ENCODE measurements around the gene RNF213.
A peak's percentile ranks its signal among the peaks of the same experiment; 100 is the strongest.
"Not testable (repeated sequence)": the region's sequence is repeated elsewhere in the genome, so short reads cannot be mapped to it uniquely, and the experiment has no call there.

The RNF213 gene

DNA sequence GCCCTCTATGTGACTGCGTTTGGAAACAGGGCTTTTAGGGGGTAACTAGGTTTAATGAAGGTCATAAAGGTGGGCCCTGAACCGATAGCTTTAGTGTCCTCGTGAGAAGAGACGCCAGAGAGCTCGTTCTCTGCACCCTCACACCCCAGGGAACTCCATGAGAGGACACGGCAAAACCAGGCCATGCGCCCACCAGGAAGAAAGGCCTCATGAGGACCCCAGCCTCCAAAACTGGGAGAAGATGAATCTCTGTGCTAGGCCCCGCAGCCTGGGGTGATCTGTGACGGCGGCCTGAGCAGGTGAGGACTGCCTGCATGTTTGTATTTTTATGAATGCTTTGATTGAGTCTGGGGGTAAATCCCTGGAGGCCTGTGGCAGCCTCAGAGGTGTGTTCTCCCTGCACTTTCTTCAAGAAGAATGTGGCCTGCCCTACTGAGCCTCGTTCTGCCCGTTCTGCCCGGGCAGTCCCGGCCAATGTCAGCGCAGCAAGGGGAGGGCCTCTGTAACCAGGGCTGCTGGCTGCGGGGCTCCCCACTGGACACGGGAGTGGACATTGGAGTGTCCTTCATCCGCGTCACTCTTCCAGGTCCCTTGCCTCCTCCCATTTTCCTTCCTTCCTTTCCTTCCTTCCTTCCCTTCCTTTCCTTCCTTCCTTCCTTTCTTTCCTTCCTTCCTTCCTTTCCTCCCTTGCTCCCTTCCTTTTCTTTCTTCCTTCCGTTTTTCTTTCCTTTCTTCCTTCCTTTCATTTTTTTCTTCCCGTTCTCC is 6.8 kb upstream of the RNF213 start:
- DNase-seq, result no peak

DNA sequence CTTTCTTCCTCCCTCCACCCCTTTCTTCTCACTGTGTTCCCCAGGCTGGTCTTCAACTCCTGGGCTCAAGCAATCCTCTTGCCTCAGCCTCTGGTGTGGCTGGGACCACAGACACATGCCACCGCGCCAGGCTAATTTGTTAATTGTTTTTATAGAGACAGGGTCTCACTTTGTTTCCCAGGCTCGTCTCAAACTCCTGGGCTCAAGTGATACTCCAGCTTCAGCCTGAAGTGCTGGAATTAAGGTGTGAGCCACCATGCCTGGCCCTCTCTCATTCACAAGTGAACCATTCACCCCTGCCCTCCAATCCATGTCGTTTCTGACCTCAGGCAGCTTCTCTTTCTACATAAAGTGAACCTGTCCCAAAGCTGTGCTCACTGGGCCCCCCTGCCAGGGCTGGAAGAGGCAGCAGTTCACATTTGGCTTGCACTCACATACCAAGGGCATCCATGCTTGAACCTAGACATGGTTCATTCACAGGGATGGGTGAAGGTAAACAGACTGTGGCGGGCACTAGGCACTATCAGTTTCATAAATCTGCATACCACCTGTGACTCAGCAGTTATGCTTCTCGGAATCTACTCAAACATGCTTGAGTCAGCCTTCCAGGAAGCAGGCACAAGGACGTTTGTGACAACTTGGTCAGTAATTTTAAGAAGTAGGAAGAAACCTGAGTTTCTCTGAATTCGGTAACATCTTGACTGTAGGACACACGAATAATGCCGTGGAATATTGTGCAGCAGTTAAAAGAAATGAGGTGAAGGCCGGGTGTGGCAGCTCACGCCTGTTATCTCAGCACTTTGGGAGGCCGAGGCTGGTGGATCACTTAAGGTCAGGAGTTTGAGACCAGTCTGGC is 6.0 kb upstream of the RNF213 start:
- DNase-seq, result peak; percentile 95

DNA sequence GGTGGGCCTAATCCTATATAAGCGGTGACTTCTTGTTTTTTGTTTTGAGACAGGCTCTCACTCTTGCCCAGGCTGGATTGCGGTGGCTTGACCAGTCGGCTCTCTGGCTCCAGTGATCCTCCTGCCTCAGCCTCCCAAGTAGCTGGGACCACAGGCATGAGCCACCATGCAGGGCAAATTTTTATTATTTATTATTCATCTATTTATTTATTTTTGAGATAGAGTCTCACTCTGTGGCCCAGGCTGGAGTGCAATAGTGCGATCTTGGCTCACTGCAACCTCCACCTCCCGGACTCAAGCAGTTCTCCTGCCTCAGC is 4.7 kb upstream of the RNF213 start:
- DNase-seq, result no peak

DNA sequence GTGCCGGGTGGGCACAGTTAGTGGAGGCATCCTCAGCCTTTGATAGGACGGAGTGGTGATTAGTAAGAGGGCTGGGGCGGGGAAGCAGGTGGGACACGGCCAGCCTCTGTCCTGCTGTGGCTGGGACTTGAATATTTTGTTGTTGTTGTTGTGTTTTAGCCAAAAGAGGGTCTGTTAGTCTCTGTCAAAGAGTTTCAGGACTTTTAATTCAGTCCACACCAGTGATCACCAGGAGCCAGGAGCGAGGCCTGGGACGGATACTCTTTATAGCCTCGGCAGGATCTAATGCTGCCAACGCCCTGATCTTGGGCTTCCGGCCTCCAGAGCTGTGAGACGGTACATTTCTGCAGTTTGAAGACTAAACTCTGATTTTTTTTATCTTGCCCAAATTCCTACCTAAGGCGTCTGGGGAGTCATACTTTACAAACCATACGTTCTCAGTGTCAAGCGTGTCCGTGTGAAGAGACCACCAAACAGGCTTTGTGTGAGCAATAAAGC is 2.9 kb upstream of the RNF213 start:
- DNase-seq, result no peak

DNA sequence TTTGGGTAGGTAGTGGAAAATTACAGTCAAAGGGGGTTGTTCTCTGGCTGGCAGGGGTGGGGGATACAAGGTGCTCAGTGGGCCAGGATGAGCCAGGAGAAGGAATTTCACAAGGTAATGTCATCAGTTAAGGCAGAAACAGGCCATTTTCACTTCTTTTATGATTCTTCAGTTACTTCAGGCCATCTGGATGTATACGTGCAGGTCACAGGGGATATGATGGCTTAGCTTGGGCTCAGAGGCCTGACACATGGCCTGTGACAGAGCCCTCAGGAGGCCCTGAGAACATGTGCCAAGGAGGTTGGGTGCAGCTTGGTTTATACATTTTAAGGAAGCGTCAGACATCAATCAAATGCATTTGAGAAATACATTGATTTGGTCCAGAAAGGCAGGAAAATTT is 2.4 kb upstream of the RNF213 start:
- not testable (repeated sequence) for DNase-seq

DNA sequence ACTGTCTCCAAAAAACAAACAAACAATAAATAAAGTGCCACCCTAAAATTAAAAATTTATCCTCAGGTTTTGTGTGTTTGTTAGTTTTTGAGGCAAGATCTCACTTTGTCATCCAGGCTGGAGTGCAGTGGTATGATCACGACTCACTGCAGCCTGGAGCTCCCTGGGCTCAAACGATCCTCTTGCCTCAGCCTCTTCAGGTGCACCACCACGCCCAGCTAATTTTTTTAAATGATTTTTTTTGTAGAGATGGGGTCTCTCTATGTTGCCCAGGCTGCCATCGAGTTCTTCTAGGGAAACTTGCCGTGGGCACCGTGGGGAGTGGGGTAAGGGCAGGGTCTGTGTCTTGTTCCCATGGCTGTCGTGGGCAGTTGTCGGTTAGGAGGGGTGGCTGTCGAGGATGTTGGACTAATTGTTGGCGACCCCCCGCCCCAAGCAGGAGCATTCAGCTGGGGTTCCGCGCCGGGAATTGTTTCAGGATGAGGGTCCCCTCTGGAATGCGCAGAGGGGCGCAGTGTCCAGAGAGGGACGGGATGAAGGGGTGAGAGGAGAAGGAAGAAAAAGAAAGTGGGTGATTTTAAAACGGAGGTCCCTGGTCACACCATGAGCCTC is 1.1 kb upstream of the RNF213 start:
- DNase-seq, result no peak

DNA sequence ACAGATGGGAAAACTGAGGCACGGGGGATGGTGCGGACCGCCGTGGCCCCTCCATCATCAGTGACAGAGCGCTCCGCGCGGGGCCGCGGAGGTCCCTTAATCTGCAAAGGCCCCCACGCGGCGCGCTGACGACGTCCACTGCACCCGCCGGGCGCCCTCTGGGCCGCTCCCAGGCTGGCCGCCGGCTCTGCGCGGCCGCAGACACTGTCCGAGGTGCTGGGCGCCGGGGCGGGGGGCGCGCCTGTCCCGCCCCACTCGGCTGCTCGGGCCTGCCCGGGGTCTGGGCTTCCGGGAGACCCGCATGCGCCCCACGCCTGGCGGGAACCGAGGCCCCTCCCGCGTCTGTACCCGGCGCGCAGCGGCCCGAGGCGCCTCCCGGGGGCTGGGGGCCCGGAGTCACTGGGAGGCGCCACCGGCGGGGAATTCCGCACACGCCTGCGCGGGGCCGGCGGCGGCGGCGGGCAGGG is 550 bp upstream of the RNF213 start:
- DNase-seq, result peak; percentile 64

DNA sequence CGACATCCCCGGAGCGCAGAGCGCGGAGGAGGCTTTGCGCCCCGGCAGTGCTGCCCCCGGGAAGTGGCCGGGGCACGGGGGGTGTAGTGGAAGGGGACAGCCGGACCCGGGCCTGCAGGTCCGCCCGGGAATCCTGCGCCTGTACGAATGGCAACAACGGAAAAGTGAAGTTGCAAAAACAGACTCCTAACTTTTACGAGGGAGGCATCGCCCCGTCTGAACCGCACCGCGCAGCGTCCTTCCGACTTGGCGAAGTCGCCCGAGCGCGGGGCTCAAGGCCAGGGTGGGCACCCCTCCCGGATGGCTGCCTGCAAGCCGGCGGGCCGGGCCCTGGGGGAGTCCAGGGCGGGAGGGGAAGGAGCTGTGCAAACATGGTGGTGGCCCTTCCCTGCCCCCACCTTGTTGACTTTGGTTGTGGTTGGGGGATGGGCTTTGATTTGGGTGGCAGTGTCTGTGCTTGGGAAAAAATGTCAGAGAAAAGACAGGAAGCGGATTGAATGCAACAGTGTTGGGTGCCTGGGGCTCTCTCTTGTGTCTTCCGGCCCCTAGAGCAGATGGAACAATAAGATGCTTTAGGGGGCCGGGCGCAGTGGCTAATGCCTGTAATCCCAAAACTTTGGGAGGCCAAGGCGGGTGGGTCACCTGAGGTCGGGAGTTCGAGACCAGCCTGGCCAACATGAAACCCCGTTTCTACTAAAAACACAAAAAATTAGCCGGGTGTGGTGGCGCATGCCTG is 675 bp downstream of the RNF213 start:
- DNase-seq, result peak; percentile 65

DNA sequence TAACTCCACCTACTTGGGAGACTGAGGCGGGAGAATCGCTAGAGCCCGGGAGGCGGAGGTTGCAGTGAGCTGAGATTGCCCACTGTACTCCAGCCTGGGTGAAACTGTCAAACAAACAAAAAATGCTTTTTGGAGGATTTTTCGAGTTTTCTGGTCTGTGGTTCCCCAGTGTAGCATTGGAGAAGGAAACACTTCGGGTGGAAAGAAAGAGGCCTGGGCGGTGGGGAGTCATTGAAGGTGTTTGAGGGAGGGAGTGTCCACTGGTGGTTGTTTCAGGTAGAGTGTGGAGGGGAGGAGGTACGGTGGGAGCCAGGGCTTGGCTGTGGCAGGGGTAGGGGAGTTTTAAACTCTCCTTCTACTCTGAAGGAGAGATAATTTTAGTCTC is 1.2 kb downstream of the RNF213 start:
- DNase-seq, result no peak

DNA sequence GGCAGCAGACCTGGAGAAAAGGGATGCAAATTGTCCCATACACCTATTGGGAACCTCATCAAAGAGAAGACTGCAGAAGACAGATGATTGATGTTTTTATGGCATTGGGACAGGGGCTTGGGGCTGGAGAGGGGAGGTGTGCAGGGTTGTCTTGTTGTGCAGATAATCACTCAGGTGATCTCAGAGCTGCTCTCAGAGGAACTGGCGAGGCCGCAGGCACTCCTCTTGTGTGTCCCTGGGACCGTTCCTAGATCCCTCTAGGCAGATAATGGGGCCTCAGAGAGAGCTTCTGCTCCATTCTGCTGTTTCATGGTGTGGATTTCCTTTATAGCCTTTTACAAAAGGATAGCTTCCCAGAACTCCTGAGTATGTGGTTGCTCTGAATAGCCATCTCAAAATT is 1.6 kb downstream of the RNF213 start:
- peak; percentile 54 for DNase-seq

DNA sequence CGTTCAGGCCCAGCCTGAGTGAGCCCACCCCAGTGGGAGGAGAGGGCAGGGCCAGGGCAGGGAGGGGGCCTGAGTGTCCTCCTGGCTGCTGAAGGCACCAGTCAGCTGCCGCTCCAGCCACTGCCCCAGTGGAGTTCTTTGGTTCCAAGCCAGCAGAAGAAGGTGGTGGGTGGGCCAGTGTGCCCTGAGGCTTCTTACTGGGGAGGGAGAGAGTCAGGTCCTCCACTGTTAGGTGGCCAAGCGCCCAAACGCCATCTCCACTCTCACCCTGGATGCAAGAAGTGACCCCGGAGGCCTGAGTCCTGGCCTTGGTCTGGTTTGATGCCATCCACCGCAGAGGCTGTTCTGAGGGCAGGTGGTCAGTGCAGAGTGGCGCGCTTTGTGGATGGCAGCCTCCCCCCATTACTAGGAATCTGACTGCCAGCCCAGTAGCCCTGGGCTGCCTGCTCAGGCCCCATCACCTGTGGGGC is 2.2 kb downstream of the RNF213 start:
- DNase-seq, result no peak

DNA sequence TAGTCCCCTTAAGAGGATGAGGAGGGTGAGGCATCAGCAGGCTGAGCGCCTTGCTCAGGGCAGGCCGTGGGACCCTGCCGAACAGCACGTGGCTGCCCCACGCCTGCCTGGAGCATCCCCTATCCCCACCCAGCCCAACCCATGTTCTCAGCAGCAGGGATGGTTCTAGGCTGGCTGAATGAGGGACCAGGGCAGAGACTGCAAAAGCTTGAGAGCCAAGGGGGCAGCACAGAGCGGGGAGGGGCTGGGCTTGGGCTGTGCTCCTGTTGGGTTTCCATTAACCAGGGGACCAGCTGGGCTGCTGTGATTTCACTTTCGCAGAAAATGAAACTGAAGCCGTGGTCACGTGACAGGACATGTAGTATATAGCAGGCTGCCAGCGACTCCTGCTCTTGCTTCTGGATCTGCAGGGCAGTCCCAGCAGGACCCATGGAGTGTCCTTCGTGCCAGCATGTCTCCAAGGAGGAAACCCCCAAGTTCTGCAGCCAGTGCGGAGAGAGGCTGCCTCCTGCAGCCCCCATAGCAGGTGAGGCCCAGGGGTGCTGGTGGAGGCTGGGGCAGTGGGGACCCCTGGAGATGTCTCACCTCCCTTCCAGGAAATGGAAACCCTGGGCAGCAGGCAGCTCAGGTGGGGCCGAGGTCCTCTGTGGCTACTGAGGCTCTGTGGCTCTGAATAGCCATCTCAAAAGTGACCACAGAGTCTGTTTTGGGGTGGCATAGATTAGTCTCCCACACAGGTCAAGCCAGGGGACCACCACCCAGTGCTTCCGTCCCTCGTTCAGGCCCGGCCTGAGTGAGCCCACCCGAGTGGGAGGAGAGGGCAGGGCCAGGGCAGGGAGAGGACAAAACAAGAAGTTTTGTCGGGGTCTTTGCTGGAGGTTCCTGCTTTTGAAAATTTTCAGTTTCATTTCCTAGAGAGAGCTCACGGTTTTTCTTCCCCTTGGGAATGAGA is 2.9 kb downstream of the RNF213 start:
- DNase-seq, result peak; percentile 95

DNA sequence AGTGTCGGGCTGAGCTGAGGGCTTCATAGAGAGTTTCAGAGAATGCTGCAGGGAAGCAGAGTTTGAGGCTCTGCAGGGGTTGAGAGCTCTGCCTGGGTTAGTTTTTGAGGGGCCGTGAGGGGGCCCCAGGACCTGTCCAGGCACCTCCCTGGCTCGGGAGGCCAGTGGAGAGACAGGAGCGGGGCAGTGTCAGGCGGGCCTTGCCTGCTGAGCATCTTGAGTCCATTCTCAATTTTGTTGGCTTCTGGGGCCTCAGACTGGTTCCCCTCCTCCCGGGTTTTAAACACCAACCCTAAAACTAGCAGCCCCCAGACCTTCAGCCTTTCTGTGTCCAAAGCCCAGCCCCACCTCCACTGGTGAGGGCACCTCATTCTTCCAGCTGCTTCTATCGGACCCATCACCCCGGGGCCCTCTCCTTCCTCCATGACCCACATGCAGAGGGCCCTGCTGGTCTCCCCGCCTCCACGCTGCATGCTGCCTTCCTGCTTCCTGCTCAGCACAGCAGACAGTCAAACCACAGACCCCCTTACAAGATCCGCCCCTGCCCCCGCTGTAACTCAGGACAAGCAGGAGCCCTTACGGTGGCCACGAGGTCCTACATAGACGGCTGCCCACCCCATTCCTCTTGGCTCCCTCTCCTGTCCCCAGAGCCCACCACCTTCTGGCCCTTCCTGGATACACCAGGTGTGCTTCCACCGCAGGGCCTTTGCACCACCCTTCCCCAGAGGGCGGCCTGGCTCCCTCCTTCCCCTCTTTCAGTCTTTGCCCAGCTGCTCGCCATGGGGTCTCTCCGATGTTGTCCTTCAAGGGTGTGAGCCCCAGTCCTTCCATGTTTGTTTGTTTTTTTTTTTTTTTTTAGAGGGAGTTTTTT is 3.8 kb downstream of the RNF213 start:
- DNase-seq, result no peak

DNA sequence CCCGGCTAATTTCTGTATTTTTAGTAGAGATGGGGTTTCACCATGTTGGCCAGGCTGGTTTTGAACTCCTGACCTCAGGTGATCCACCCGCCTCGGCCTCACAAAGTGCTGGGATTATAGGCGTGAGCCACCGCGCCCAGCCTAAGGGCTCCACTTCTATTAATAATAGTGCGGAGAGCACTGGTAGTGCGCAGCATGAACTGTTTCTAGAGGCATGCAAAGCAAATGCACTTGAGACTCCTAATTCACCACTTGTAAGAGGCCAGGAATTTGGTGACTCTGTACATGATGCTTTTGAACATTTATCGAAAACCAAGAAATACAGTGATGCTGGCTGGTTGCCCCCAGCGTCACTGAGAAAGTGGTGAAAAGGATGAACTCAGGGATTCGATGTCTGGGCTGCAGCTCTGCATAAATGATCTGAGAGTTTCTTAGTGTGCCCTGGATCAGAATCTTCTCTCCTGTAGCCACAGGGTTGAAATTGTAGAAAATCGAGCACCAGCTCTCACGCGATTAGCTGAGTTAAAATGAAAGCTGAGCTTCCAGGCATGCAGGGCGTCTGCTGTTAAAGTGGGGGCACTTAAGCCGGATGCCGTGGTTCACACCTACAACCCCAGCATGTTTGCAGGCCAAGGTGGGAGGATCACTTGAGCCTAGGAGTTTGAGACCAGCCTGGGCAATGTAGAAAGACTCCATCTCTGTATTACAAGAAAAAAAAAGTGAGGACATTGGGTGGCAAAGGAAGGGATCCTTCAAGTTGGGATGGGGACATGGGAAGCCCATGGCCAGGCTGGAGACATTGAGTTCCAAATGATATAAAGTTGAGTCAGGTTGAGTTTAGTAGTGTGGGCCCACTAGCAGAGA is 4.8 kb downstream of the RNF213 start:
- no peak for DNase-seq

DNA sequence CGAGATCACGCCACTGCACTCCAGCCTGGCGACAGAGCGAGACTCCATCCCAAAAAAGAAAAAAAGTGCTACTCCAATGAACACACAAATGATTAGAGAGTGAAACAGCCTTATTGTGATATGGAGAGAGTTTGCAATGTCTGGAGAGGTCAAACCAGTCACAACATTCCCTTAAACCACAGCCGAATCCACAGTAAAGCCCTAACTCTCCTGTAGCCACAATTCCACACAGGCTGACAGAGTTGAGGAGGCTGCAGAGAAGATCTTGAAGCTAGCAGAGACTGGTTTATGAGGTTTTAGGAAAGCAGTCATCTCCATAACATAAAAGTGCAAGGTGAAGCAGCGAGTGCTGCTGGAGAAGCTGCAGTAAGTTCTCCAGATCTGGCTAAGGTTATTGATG is 6.7 kb downstream of the RNF213 start:
- DNase-seq, result no peak

DNA sequence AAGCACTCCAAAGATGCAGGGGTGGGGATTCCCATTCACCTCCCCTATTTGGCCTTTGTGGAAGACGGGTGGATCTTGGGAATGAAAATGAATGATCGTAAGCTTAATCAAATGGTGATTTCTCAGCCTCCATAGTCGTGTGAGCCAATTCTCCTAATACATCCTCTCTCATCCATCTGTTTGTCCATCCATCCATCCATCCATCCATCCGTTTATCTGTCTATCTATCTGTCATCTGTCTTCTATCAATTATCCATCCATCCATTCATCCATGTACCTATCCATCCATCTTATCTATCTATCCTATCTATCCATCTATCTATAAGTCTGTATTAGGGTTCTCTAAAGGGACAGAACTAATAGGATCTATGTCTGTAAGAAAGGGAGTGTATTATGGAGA is 7.8 kb downstream of the RNF213 start:
- DNase-seq, result no peak

DNA sequence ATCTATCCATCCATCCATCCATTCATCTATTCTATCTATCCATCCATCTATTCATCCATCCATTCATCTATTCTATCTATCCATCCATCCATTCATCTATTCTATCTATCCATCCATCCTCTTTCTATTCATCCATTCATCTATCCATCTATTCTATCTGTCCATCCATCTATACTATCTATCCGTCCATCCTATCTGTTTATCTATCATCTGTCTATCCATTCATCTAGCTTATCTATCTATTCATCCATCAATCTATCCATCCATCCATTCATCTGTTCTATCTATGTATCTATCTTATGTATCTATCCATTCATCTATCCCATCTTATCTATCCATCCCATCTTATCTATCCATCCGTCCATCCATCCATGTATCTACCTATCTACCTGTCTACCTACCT is 8.8 kb downstream of the RNF213 start:
- DNase-seq, result no peak

DNA sequence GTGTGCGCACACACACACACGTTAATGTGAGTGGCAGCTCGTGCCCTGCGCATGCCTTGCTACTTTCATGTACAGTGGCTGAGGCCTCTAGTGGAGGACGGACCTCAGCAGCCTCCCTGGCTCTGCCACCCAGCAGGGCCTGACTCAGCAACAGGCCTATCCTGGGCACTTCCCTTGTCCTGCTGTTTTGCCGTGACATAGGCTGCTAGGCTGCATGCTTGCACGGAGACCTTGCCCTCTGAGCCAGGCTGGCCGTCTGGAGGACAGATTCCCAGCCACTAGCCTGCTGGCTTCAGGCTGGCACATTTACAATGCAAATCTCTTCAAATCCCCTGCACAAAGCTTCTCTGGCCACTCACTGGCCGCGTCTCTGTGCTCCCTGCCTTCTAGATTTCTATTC is 9.5 kb downstream of the RNF213 start:
- DNase-seq, result no peak

DNA sequence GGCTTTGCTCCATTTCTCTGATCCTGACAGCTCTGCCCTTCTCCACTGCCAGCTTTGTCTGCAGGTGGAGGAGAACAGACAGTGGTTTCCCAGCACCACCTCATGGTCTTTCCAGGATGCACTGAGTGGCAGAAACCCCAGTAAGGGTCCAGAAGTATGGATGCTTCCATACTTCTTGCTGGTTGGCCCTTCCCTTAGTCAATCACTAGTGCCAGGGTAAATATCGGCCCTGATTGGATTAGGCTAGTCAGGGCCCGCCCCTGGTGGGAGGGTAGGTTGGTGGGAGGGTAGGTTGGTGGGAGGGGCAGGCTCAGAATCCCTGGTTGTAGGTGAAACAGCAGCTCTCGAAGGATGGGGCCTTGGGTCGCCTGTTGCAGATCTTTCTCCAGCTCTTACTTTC is 10.2 kb downstream of the RNF213 start:
- peak; percentile 5 for DNase-seq

DNA sequence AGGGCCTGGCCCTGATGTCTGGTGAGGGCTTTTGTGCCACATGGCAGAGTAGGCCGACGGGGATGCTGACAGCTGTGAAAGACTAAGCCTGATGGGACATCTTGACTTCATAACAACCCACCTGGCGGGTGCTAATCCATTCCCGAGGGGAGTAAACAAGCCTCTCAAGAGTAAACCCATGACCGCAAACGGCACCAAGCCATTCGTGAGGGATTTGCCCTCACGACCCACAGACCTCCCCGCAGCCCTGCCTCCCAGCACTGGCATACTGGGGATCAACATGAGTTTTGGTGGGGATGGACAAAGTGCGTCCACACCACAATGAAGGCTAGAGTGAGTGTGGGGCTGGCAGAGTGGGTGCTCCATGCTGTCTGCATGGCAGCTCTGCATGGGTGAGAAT is 11.7 kb downstream of the RNF213 start:
- no peak for DNase-seq
